Mesenchymal stem cell (in vitro differentiated cells and primary cell): Measurements from ENCODE around the gene LMO3.
A peak's percentile ranks its signal among the peaks of the same experiment; 100 is the strongest.

Experiments
- DNase-seq: peaks from one replicate; pipeline ENCODE4 v3.0.0-alpha.2; 2013
- H2AFZ ChIP-seq: one replicate; pipeline ENCODE4 v1.6.1; 2013; ENCODE audit warnings: low read depth, mild to moderate bottlenecking, control low read depth, inconsistent platforms, low read length, moderate library complexity
- H2AK5ac ChIP-seq: 2 replicates; pipeline ENCODE4 v1.6.1; 2013; ENCODE audit warnings: low read length, moderate library complexity, mild to moderate bottlenecking, inconsistent platforms; ENCODE audit not compliant: severe bottlenecking
- H2BK120ac ChIP-seq: one replicate; pipeline ENCODE4 v1.6.1; 2013; ENCODE audit warnings: low read depth, mild to moderate bottlenecking, inconsistent platforms, low read length, moderate library complexity
- H2BK12ac ChIP-seq, 2 experiments: one replicate each; pipeline ENCODE4 v1.6.1; 2013; ENCODE audit warnings: inconsistent platforms in 2 of 2, low read length in 2 of 2, mild to moderate bottlenecking in 2 of 2, moderate library complexity in 2 of 2, control low read depth in 1 of 2
- H2BK15ac ChIP-seq: one replicate; pipeline ENCODE4 v1.6.1; 2013; ENCODE audit warnings: mild to moderate bottlenecking, low read depth, inconsistent platforms; ENCODE audit not compliant: poor library complexity, severe bottlenecking
- H2BK5ac ChIP-seq: 2 replicates; pipeline ENCODE4 v1.6.1; 2013; ENCODE audit warnings: low read depth, mild to moderate bottlenecking, low read length, control low read depth, inconsistent platforms; ENCODE audit not compliant: poor library complexity, severe bottlenecking
- H3K14ac ChIP-seq, 2 experiments: one replicate each; pipeline ENCODE4 v1.6.1; 2013; ENCODE audit warnings: inconsistent platforms in 2 of 2, low read length in 2 of 2, control low read depth in 1 of 2, mild to moderate bottlenecking in 1 of 2, moderate library complexity in 1 of 2
- H3K18ac ChIP-seq, 2 experiments: one replicate each; pipeline ENCODE4 v1.6.1; 2013; ENCODE audit warnings: inconsistent platforms in 2 of 2, low read length in 2 of 2, control low read depth in 1 of 2, low read depth in 1 of 2, mild to moderate bottlenecking in 1 of 2
- H3K23ac ChIP-seq, 2 experiments: one replicate each; pipeline ENCODE4 v1.6.1; 2013; ENCODE audit warnings: inconsistent platforms in 2 of 2, low read length in 2 of 2, mild to moderate bottlenecking in 2 of 2, moderate library complexity in 2 of 2, control low read depth in 1 of 2
- H3K27ac ChIP-seq: 2 replicates; pipeline ENCODE4 v1.5.1; 2013; ENCODE audit warnings: mild to moderate bottlenecking, moderate library complexity, low read length, control low read depth, inconsistent platforms; ENCODE audit not compliant: poor library complexity, severe bottlenecking
- H3K27me3 ChIP-seq, 2 experiments: 2 replicates each; pipeline versions ENCODE4 v1.6.1 to v1.7.0; 2013; ENCODE audit warnings: low read length in 2 of 2, mild to moderate bottlenecking in 2 of 2, moderate library complexity in 2 of 2, control low read depth in 1 of 2, inconsistent platforms in 1 of 2; ENCODE audit not compliant: control insufficient read depth in 1 of 2, insufficient read depth in 1 of 2
- H3K36me3 ChIP-seq, 2 experiments: 2 replicates each; pipeline versions ENCODE4 v1.6.1 to v1.7.0; 2013; ENCODE audit warnings: low read length in 2 of 2, control low read depth in 1 of 2, inconsistent platforms in 1 of 2, low read depth in 1 of 2, mild to moderate bottlenecking in 1 of 2; ENCODE audit not compliant: insufficient read depth in 2 of 2, control insufficient read depth in 1 of 2
- H3K4ac ChIP-seq, 2 experiments: one replicate each; pipeline ENCODE4 v1.6.1; 2013; ENCODE audit warnings: inconsistent platforms in 2 of 2, low read length in 2 of 2, mild to moderate bottlenecking in 2 of 2, moderate library complexity in 2 of 2, control low read depth in 1 of 2, low read depth in 1 of 2
- H3K4me1 ChIP-seq: 2 replicates; pipeline ENCODE4 v1.6.1; 2013; ENCODE audit warnings: low read depth, low read length, control low read depth; ENCODE audit not compliant: control insufficient read depth, insufficient read depth
- H3K4me2 ChIP-seq: 2 replicates; pipeline ENCODE4 v1.6.1; 2013; ENCODE audit warnings: low read length, mild to moderate bottlenecking, inconsistent platforms; ENCODE audit not compliant: poor library complexity, severe bottlenecking
- H3K4me3 ChIP-seq, 2 experiments: 2 replicates each; pipeline versions ENCODE4 v1.5.1 to v1.7.0; 2013; ENCODE audit warnings: low read length in 2 of 2, mild to moderate bottlenecking in 2 of 2, control low read depth in 1 of 2, low read depth in 1 of 2; ENCODE audit not compliant: insufficient read depth in 1 of 2
- H3K79me1 ChIP-seq: replicated peaks from 2 replicates; pipeline ENCODE4 v1.6.1; 2013; ENCODE audit warnings: mild to moderate bottlenecking, control low read depth, low read length, inconsistent platforms; ENCODE audit not compliant: poor library complexity, severe bottlenecking
- H3K9ac ChIP-seq: 2 replicates; pipeline ENCODE4 v1.7.0; 2013; ENCODE audit warnings: mild to moderate bottlenecking, low read length, moderate library complexity
- H3K9me3 ChIP-seq: 2 replicates; pipeline ENCODE4 v1.7.0; 2013; ENCODE audit warnings: mild to moderate bottlenecking, low read length; ENCODE audit not compliant: control insufficient read depth
- H4K8ac ChIP-seq: one replicate; pipeline ENCODE4 v1.6.1; 2013; ENCODE audit warnings: inconsistent platforms, mild to moderate bottlenecking, low read length, moderate library complexity
- H4K91ac ChIP-seq: one replicate; pipeline ENCODE4 v1.6.1; 2013; ENCODE audit warnings: mild to moderate bottlenecking, low read length, inconsistent platforms
- WGBS: methylation state at CpG from one replicate; pipeline ENCODE4 v1.1.7; 2013; ENCODE audit warnings: mixed read lengths; 5-methylcytosine and 5-hydroxymethylcytosine counted together

The LMO3 gene

DNA sequence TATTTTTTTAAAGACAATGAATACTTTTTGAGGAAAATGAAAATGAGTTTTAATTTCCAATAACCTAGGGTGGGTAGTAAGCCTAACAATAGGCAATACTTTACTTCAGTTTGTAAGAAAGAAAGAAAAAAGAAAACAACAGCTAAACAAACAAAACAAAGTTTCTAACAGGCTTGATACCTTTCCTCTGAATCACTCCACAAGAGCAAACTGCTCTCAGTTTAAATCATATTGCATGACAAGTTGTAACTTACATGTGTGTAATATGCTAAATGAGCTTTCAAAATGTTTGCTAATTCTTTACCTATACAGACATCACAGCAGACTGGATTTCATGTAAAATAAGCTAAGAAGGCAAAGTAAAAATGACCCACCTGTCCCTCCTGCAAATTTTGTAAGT is 6.7 kb upstream of the LMO3 start:
- Histone ChIP-seq H3K4me3 (peak overlapping the region in 1 of 2 experiments; percentile 39), H3K27ac (no peak overlapping the region), H3K36me3 (no peaks in the 10 kb centered on the region), H2AFZ (no peak overlapping the region), H2AK5ac (no peak overlapping the region), H4K8ac (no peak overlapping the region), H3K14ac (no peak overlapping the region), H2BK5ac (no peak overlapping the region), H2BK15ac (no peak overlapping the region), H3K27me3 (no peaks in the 10 kb centered on the region), H3K79me1 (no peaks in the 10 kb centered on the region), H2BK12ac (no peak overlapping the region), H3K9ac (peak overlapping the region; percentile 79), H2BK120ac (no peak overlapping the region), H4K91ac (no peak overlapping the region), H3K23ac (no peak overlapping the region), H3K4ac (no peak overlapping the region), H3K4me2 (no peak overlapping the region), H3K18ac (no peak overlapping the region), H3K4me1 (no peaks in the 10 kb centered on the region), H3K9me3 (no peaks in the 10 kb centered on the region)
- no peak for DNase-seq

- Histone ChIP-seq H4K91ac (no peak overlapping the region), H2BK5ac (no peak overlapping the region), H3K23ac (no peak overlapping the region), H2BK120ac (no peak overlapping the region), H3K18ac (no peak overlapping the region), H2BK12ac (no peak overlapping the region), H2AFZ (no peak overlapping the region), H3K4me2 (no peak overlapping the region), H3K4me3 (no peak overlapping the region), H4K8ac (no peak overlapping the region), H3K79me1 (no peaks in the 10 kb centered on the region), H2AK5ac (no peak overlapping the region), H2BK15ac (no peak overlapping the region), H3K4ac (no peak overlapping the region), H3K9ac (peak overlapping the region; percentile 79), H3K4me1 (no peaks in the 10 kb centered on the region), H3K14ac (no peak overlapping the region), H3K36me3 (no peaks in the 10 kb centered on the region), H3K27ac (no peak overlapping the region), H3K27me3 (no peaks in the 10 kb centered on the region), H3K9me3 (no peaks in the 10 kb centered on the region)
- 9% methylated on average over 1 of the region's 2 CpGs for WGBS
- DNase-seq: no peak
Measured at GRCh38 chr12:16611146-16611545, 5.2 kb upstream of the LMO3 start.

- WGBS: no CpG with 5 or more reads among the region's 1 CpG
Measured at GRCh38 chr12:16610743-16611142, 4.8 kb upstream of the LMO3 start.

GRCh38 chr12:16610001-16610585 is 4.1 kb upstream of the LMO3 start:
- no peak overlapping the region for H3K4me2 ChIP-seq
- H3K14ac ChIP-seq: no peak overlapping the region
- no peak overlapping the region for H2BK5ac ChIP-seq
- H3K79me1 ChIP-seq: no peaks in the 10 kb centered on the region
- H3K9ac ChIP-seq: peak overlapping the region; percentile 63
- no peak overlapping the region for H3K18ac ChIP-seq
- H3K4me3 ChIP-seq: peak overlapping the region in 1 of 2 experiments; percentile 73
- no peak for DNase-seq
- H2BK12ac ChIP-seq: no peak overlapping the region
- no peaks in the 10 kb centered on the region for H3K9me3 ChIP-seq
- H3K4me1 ChIP-seq: peaks cover 2% of the 10 kb centered on the region
- no peak overlapping the region for H2AFZ ChIP-seq
- no peak overlapping the region for H3K27ac ChIP-seq
- H2BK15ac ChIP-seq: no peak overlapping the region
- H3K4ac ChIP-seq: no peak overlapping the region
- no peak overlapping the region for H3K23ac ChIP-seq
- H3K27me3 ChIP-seq: no peaks in the 10 kb centered on the region
- H4K8ac ChIP-seq: no peak overlapping the region
- H2AK5ac ChIP-seq: no peak overlapping the region
- H3K36me3 ChIP-seq: no peaks in the 10 kb centered on the region
- H4K91ac ChIP-seq: no peak overlapping the region
- H2BK120ac ChIP-seq: no peak overlapping the region
- 47% methylated on average over 6 of the region's 7 CpGs for WGBS

More at GRCh38 chr12:16610743-16611142, 4.8 kb upstream of the LMO3 start:
- no peaks in the 10 kb centered on the region for H3K79me1 ChIP-seq
- H2AFZ ChIP-seq: no peak overlapping the region
- H4K8ac ChIP-seq: no peak overlapping the region
- no peak overlapping the region for H3K4me3 ChIP-seq
- no peak overlapping the region for H3K23ac ChIP-seq
- H2BK15ac ChIP-seq: no peak overlapping the region
- H3K4me2 ChIP-seq: no peak overlapping the region
- H3K36me3 ChIP-seq: no peaks in the 10 kb centered on the region
- H3K14ac ChIP-seq: no peak overlapping the region
- no peak overlapping the region for H2AK5ac ChIP-seq
- no peak overlapping the region for H3K9ac ChIP-seq
- no peaks in the 10 kb centered on the region for H3K4me1 ChIP-seq
- H2BK12ac ChIP-seq: no peak overlapping the region
- no peak overlapping the region for H3K18ac ChIP-seq
- H2BK120ac ChIP-seq: no peak overlapping the region
- H3K27ac ChIP-seq: no peak overlapping the region
- H3K27me3 ChIP-seq: no peaks in the 10 kb centered on the region
- H3K9me3 ChIP-seq: no peaks in the 10 kb centered on the region
- H3K4ac ChIP-seq: no peak overlapping the region
- H2BK5ac ChIP-seq: no peak overlapping the region
- H4K91ac ChIP-seq: no peak overlapping the region
- no peak for DNase-seq
